ENCODE measurements around the gene HEXIM1. TPM values are rescaled to one million over a fixed set of nuclear protein-coding genes. Genes with fewer than 3 reads are reported as not detected.
A peak's percentile ranks its signal among the peaks of the same experiment; 100 is the strongest.

HEXIM1 gene
- total RNA-seq, 5 donors from 2014 or later (not counting 1 experiment from before 2014, with no cell fraction given): 32.3 to 55.9 (median 34.5) TPM

DNA sequence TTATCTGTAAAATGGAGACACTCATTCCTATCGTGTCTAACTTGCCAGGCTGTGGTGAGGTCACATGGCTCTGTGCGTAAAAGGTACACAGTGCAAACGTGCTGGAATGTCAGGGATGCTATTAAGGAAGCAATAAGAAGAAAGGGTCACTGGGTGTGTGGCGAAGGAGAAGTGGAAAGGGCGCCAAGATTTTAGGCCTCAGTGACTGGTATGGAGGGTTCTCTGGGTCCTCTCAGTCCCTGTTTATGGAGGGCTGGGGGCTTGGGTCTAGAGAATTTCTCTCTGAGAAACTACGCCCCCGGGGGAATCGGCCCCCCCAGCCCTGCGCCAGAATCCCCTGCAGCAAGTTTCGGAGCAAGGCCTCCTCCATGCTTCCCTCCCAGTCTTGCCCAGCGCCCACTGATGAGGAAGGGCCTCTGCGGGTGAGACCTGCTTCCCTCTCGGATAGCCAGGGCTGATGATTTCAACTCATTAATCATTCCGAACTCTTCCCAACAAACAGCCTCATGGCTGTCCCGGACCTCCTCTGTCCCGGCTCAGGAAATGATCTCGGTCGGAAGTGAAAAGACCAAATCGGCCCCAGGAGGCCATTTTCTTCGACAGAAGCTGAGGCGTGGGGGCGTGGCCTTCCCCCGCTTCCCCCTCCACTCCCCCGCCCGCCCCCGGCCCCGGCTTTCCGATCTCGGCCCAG lies 1.2 kb upstream of the HEXIM1 start:
- Histone ChIP-seq H3K27me3 (replicated peaks in 1 of 2; ENCODE audit: control insufficient read depth in 2 of 2, extremely low read depth in 1 of 2, insufficient read depth in 2 of 2, low read length in 1 of 2) (no peaks in the 10 kb centered on the region), H3K4me3 (ENCODE audit: control insufficient read depth in 1 of 2, extremely low read depth in 1 of 2, low read length in 1 of 2) (peak overlapping the region; percentile 76 to 97), H3K4me1 (ENCODE audit: control insufficient read depth in 1 of 2, extremely low read depth in 1 of 2, insufficient read depth in 2 of 2, low read length in 2 of 2) (peaks cover 33 to 68% of the 10 kb centered on the region in 2 experiments), H3K36me3 (ENCODE audit: control insufficient read depth in 2 of 2, extremely low read depth in 1 of 2, insufficient read depth in 1 of 2, low read length in 1 of 2) (peaks cover 0 to 5% of the 10 kb centered on the region in 2 donors), H3K9me3 (no peaks in the 10 kb centered on the region), H3K27ac (ENCODE audit: low read length) (peak overlapping the region; percentile 97)
- H3K36me3 Mint-ChIP-seq: no peaks in the 10 kb centered on the region
- ChIA-PET CTCF (interaction anchor here (0.8 to 7.3 kb wide), 4 partner anchors 11 to 14 kb away, joined by 3 to 277 read pairs (median 77); partner anchors contain the start of genes ACBD4 (in 2 of the 2) and HEXIM2 (in 1 of the 2)), POLR2A (interaction anchor here (1.8 to 4.3 kb wide), 3 partner anchors 12 to 14 kb away, joined by 3 to 45 read pairs (median 28); partner anchors contain the start of genes HEXIM2 (in 2 of the 2) and ACBD4 (in 1 of the 2))
- ATAC-seq (replicated peaks in 1 of 4) (peak; percentile 2 to 4 (median 4)), DNase-seq (peak in 19 of 35 experiments; percentile 43 to 82 (median 64))
- 23% methylated on average over 18 of the region's 29 CpGs for WGBS (ENCODE audit: insufficient coverage)
- peaks cover 0 to 2% of the 10 kb centered on the region in 2 donors for H3K27me3 Mint-ChIP-seq
- H3K27ac Mint-ChIP-seq: peak overlapping the region; percentile 99 to 100
- no peaks in the 10 kb centered on the region for H3K9me3 Mint-ChIP-seq
- peak overlapping the region; percentile 93 to 100 (median 97) for H3K4me3 Mint-ChIP-seq
- peaks cover 58 to 72% (median 61%) of the 10 kb centered on the region in 3 donors for H3K4me1 Mint-ChIP-seq

GRCh38 chr17:45147581-45148182 lies 593 bp upstream of the HEXIM1 start:
- ChIA-PET POLR2A (interaction anchor here (0.6 to 4.3 kb wide), 20 partner anchors 8 to 257 kb away, joined by 3 to 45 read pairs (median 6); partner anchors contain the start of genes ACBD4 (in 2 of the 2), HEXIM2 (in 2 of the 2) and NMT1 (in 1 of the 2)), CTCF (interaction anchor here (0.5 to 7.3 kb wide), 6 partner anchors 12 to 169 kb away, joined by 3 to 277 read pairs (median 36); partner anchors contain the start of genes ACBD4 (in 2 of the 2), HEXIM2 (in 1 of the 2) and MAP3K14 (in 1 of the 2))
- H3K36me3 ChIP-seq (ENCODE audit: control insufficient read depth in 2 of 2, extremely low read depth in 1 of 2, insufficient read depth in 1 of 2, low read length in 1 of 2): peaks cover 0 to 5% of the 10 kb centered on the region in 2 donors
- Mint-ChIP-seq H3K4me1 (peaks cover 59 to 71% (median 61%) of the 10 kb centered on the region in 3 donors), H3K27me3 (peaks cover 0 to 2% of the 10 kb centered on the region in 2 donors), H3K36me3 (no peaks in the 10 kb centered on the region), H3K4me3 (peak overlapping the region; percentile 93 to 100 (median 97)), H3K9me3 (no peaks in the 10 kb centered on the region), H3K27ac (peak overlapping the region; percentile 99 to 100)
- H3K27ac ChIP-seq (ENCODE audit: low read length): peak overlapping the region; percentile 97
- DNase-seq: peak in 34 of 35 experiments; percentile 56 to 92 (median 70)
- H3K27me3 ChIP-seq (replicated peaks in 1 of 2; ENCODE audit: control insufficient read depth in 2 of 2, extremely low read depth in 1 of 2, insufficient read depth in 2 of 2, low read length in 1 of 2): no peaks in the 10 kb centered on the region
- peak; percentile 25 to 29 (median 26) for ATAC-seq (replicated peaks in 1 of 4)
- no peaks in the 10 kb centered on the region for H3K9me3 ChIP-seq
- H3K4me1 ChIP-seq (ENCODE audit: control insufficient read depth in 1 of 2, extremely low read depth in 1 of 2, insufficient read depth in 2 of 2, low read length in 2 of 2): peaks cover 33 to 72% of the 10 kb centered on the region in 2 experiments
- H3K4me3 ChIP-seq (ENCODE audit: control insufficient read depth in 1 of 2, extremely low read depth in 1 of 2, low read length in 1 of 2): peak overlapping the region; percentile 76 to 97
- under 1% methylated on average over 31 of the region's 38 CpGs for WGBS (ENCODE audit: insufficient coverage)

DNA sequence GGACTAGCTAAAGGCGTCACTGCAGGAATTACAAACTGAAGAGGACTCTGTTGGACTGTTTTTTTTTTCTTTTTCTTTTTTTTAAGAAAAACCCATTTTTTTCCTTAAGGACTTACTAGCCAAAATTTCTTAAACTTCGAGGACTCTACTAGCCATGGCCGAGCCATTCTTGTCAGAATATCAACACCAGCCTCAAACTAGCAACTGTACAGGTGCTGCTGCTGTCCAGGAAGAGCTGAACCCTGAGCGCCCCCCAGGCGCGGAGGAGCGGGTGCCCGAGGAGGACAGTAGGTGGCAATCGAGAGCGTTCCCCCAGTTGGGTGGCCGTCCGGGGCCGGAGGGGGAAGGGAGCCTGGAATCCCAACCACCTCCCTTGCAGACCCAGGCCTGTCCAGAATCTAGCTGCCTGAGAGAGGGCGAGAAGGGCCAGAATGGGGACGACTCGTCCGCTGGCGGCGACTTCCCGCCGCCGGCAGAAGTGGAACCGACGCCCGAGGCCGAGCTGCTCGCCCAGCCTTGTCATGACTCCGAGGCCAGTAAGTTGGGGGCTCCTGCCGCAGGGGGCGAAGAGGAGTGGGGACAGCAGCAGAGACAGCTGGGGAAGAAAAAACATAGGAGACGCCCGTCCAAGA lies 878 bp downstream of the HEXIM1 start:
- Histone ChIP-seq H3K27me3 (replicated peaks in 1 of 2; ENCODE audit: control insufficient read depth in 2 of 2, extremely low read depth in 1 of 2, insufficient read depth in 2 of 2, low read length in 1 of 2) (no peaks in the 10 kb centered on the region), H3K36me3 (ENCODE audit: control insufficient read depth in 2 of 2, extremely low read depth in 1 of 2, insufficient read depth in 1 of 2, low read length in 1 of 2) (peaks cover 0 to 5% of the 10 kb centered on the region in 2 donors), H3K9me3 (no peaks in the 10 kb centered on the region), H3K4me3 (ENCODE audit: control insufficient read depth in 1 of 2, extremely low read depth in 1 of 2, low read length in 1 of 2) (peak overlapping the region; percentile 76 to 99), H3K27ac (ENCODE audit: low read length) (peak overlapping the region; percentile 76), H3K4me1 (ENCODE audit: control insufficient read depth in 1 of 2, extremely low read depth in 1 of 2, insufficient read depth in 2 of 2, low read length in 2 of 2) (peaks cover 31 to 69% of the 10 kb centered on the region in 2 experiments)
- Mint-ChIP-seq H3K36me3 (no peaks in the 10 kb centered on the region), H3K4me3 (peak overlapping the region; percentile 93 to 100 (median 97)), H3K9me3 (no peaks in the 10 kb centered on the region), H3K27ac (peak overlapping the region; percentile 99 to 100), H3K27me3 (peaks cover 0 to 2% of the 10 kb centered on the region in 2 donors), H3K4me1 (peaks cover 52 to 60% (median 55%) of the 10 kb centered on the region in 3 donors)
- ChIA-PET CTCF (interaction anchor here (0.5 to 7.3 kb wide), 21 partner anchors 12 to 1788 kb away, joined by 3 to 277 read pairs (median 4); partner anchors contain the start of genes ACBD4 (in 2 of the 2), HEXIM2 (in 1 of the 2) and MAP3K14 (in 1 of the 2)), POLR2A (interaction anchor here (0.6 to 4.3 kb wide), 14 partner anchors 9 to 872 kb away, joined by 3 to 45 read pairs (median 6); partner anchors contain the start of genes ACBD4 (in 2 of the 2), HEXIM2 (in 2 of the 2) and NMT1 (in 1 of the 2))
- peak; percentile 17 to 30 (median 23) for ATAC-seq (replicated peaks in 1 of 4)
- WGBS (ENCODE audit: insufficient coverage): 0% methylated on average over 24 of the region's 32 CpGs
- peak; percentile 42 to 82 (median 64) for DNase-seq

DNA sequence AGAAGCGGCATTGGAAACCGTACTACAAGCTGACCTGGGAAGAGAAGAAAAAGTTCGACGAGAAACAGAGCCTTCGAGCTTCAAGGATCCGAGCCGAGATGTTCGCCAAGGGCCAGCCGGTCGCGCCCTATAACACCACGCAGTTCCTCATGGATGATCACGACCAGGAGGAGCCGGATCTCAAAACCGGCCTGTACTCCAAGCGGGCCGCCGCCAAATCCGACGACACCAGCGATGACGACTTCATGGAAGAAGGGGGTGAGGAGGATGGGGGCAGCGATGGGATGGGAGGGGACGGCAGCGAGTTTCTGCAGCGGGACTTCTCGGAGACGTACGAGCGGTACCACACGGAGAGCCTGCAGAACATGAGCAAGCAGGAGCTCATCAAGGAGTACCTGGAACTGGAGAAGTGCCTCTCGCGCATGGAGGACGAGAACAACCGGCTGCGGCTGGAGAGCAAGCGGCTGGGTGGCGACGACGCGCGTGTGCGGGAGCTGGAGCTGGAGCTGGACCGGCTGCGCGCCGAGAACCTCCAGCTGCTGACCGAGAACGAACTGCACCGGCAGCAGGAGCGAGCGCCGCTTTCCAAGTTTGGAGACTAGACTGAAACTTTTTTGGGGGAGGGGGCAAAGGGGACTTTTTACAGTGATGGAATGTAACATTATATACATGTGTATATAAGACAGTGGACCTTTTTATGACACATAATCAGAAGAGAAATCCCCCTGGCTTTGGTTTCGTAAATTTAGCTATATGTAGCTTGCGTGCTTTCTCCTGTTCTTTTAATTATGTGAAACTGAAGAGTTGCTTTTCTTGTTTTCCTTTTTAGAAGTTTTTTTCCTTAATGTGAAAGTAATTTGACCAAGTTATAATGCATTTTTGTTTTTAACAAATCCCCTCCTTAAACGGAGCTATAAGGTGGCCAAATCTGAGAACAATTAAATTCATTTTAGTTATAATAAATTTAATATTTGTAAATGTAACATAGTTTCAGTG lies 1.7 kb downstream of the HEXIM1 start:
- peaks cover 49 to 57% (median 55%) of the 10 kb centered on the region in 3 donors for H3K4me1 Mint-ChIP-seq

More for the DNA sequence above, 1.7 kb downstream of the HEXIM1 start:
- WGBS (ENCODE audit: insufficient coverage): under 1% methylated on average over 44 of the region's 56 CpGs
- Histone ChIP-seq H3K4me1 (ENCODE audit: control insufficient read depth in 1 of 2, extremely low read depth in 1 of 2, insufficient read depth in 2 of 2, low read length in 2 of 2) (peaks cover 25 to 66% of the 10 kb centered on the region in 2 experiments), H3K9me3 (no peaks in the 10 kb centered on the region), H3K27me3 (replicated peaks in 1 of 2; ENCODE audit: control insufficient read depth in 2 of 2, extremely low read depth in 1 of 2, insufficient read depth in 2 of 2, low read length in 1 of 2) (no peaks in the 10 kb centered on the region), H3K27ac (ENCODE audit: low read length) (peak overlapping the region; percentile 76), H3K4me3 (ENCODE audit: control insufficient read depth in 1 of 2, extremely low read depth in 1 of 2, low read length in 1 of 2) (peak overlapping the region; percentile 76 to 99), H3K36me3 (ENCODE audit: control insufficient read depth in 2 of 2, extremely low read depth in 1 of 2, insufficient read depth in 1 of 2, low read length in 1 of 2) (peaks cover 0 to 5% of the 10 kb centered on the region in 2 donors)
- peak overlapping the region; percentile 93 to 100 (median 97) for H3K4me3 Mint-ChIP-seq
- DNase-seq (peak in 12 of 35 experiments; percentile 15 to 62 (median 32)), ATAC-seq (replicated peaks in 1 of 4) (no peak)
- no peaks in the 10 kb centered on the region for H3K9me3 Mint-ChIP-seq
- ChIA-PET CTCF (interaction anchor here (0.6 to 7.3 kb wide), 17 partner anchors 11 to 237 kb away, joined by 3 to 277 read pairs (median 4); partner anchors contain the start of genes ACBD4 (in 2 of the 2), HEXIM2 (in 1 of the 2) and MAP3K14 (in 1 of the 2)), POLR2A (interaction anchor here (0.6 to 4.3 kb wide), 6 partner anchors 9 to 66 kb away, joined by 3 to 45 read pairs (median 7); partner anchors contain the start of genes ACBD4 (in 1 of the 2) and HEXIM2 (in 1 of the 2))
- H3K27me3 Mint-ChIP-seq: peaks cover 0 to 2% of the 10 kb centered on the region in 2 donors
- peak overlapping the region; percentile 99 to 100 for H3K27ac Mint-ChIP-seq
- H3K36me3 Mint-ChIP-seq: no peaks in the 10 kb centered on the region

Data from T-cell (primary cell).